Measurements from ENCODE around the gene ZNF100. TPM values are rescaled to one million over a fixed set of nuclear protein-coding genes. Genes with fewer than 3 reads are reported as not detected.

Gene ZNF100
- polyA plus RNA-seq, 3 donors: 2.1 to 10.8 (median 8.6) TPM

DNA sequence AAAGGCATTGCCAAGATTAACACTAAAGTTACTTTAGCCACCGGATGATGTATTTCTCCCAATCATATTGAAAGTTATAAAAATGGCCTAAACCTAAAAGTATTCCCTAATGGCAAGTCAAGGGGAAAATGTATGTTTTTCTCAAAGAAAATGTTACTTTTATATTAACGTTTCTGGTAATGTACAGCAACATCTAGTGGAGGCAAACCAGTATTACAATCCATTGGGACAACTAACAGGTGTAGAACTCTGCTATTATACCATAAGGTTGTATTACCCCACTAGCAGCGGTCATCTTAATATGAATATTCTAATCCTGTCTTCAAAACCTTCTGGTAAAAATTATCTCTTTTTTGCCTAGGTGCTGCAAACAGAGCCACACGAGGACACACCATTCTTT, 69.2 kb downstream of the ZNF100 start:
- Histone ChIP-seq H3K9ac (ENCODE audit: insufficient read depth, low read length, poor library complexity, severe bottlenecking) (no peak overlapping the region), H2AFZ (ENCODE audit: insufficient read depth, low read depth, low read length, poor library complexity, severe bottlenecking) (no peak overlapping the region), H3K9me3 (replicated peaks in 1 of 2; ENCODE audit: control insufficient read depth in 1 of 2, insufficient read depth in 1 of 2, low read length in 2 of 2) (peaks cover 0 to under 1% of the 10 kb centered on the region in 2 donors), H3K36me3 (replicated peaks in 1 of 2; ENCODE audit: control insufficient read depth in 1 of 2, insufficient read depth in 2 of 2, low read length in 2 of 2) (no peaks in the 10 kb centered on the region), H3K4me2 (replicated peaks; ENCODE audit: extremely low read depth, low read length, poor library complexity, severe bottlenecking) (no peak overlapping the region), H3K4me3 (replicated peaks in 1 of 3; ENCODE audit: low read depth in 2 of 3, low read length in 3 of 3) (no peak overlapping the region), H3K4me1 (ENCODE audit: control insufficient read depth in 1 of 2, insufficient read depth in 2 of 2, low read length in 2 of 2) (no peaks in the 10 kb centered on the region), H3K27me3 (ENCODE audit: control insufficient read depth in 2 of 2, insufficient read depth in 2 of 2, low read length in 2 of 2) (no peaks in the 10 kb centered on the region), H4K20me1 (ENCODE audit: insufficient read depth, low read length) (no peaks in the 10 kb centered on the region), H3K79me2 (ENCODE audit: insufficient read depth, low read length) (no peaks in the 10 kb centered on the region), H3K27ac (ENCODE audit: low read depth in 1 of 2, low read length in 2 of 2) (no peak overlapping the region)
- no CpG with 5 or more reads among the region's 4 CpGs for WGBS (ENCODE audit: insufficient coverage)
- Mint-ChIP-seq H3K4me1 (no peaks in the 10 kb centered on the region), H3K27me3 (ENCODE audit: low read depth in 3 of 3) (peaks cover 0 to 5% (median 1%) of the 10 kb centered on the region in 3 donors), H3K27ac (no peak overlapping the region), H3K9me3 (peaks cover 0 to 17% (median 2%) of the 10 kb centered on the region in 7 donors), H3K4me3 (no peak overlapping the region), H3K36me3 (no peaks in the 10 kb centered on the region)
- intact Hi-C loops (cut with micrococcal nuclease): loop anchor here (5.0 kb wide), 2 partner anchors 216 to 496 kb away; no protein-coding TSS in a partner anchor
- peak; percentile 76 for TF ChIP-seq CTCF (IDR thresholded peaks at IDR 0.05)
- DNase-seq: peak; percentile 12 to 42 (median 20)

DNA sequence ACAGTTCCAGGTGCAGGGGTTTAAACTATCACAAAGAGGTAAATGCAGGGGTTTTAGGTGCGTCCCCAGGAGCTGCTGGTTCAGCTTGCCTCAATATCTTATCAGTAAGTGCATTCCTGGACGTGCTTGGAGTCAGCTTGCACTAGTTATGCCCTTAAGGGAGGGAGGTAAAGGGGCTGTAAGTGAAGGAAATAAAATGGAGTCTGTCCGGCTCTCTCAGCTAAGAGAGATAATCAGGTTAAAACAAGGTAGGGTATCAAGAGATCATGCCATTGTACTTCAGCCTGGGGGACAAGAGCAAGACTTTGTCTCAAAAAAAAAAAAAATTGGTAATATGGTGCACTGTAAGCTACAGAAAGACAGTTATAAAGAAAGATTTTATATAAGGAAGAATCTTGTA, 69.7 kb downstream of the ZNF100 start:
- no peak for TF ChIP-seq CTCF (IDR thresholded peaks at IDR 0.05)
- H3K4me3 Mint-ChIP-seq: no peak overlapping the region
- no peaks in the 10 kb centered on the region for H3K36me3 Mint-ChIP-seq
- Histone ChIP-seq H3K9ac (ENCODE audit: insufficient read depth, low read length, poor library complexity, severe bottlenecking) (no peak overlapping the region), H3K36me3 (replicated peaks in 1 of 2; ENCODE audit: control insufficient read depth in 1 of 2, insufficient read depth in 2 of 2, low read length in 2 of 2) (no peaks in the 10 kb centered on the region), H3K79me2 (ENCODE audit: insufficient read depth, low read length) (no peaks in the 10 kb centered on the region), H3K4me2 (replicated peaks; ENCODE audit: extremely low read depth, low read length, poor library complexity, severe bottlenecking) (no peak overlapping the region), H3K27me3 (ENCODE audit: control insufficient read depth in 2 of 2, insufficient read depth in 2 of 2, low read length in 2 of 2) (no peaks in the 10 kb centered on the region), H3K9me3 (replicated peaks in 1 of 2; ENCODE audit: control insufficient read depth in 1 of 2, insufficient read depth in 1 of 2, low read length in 2 of 2) (no peaks in the 10 kb centered on the region), H3K27ac (ENCODE audit: low read depth in 1 of 2, low read length in 2 of 2) (no peak overlapping the region), H3K4me3 (replicated peaks in 1 of 3; ENCODE audit: low read depth in 2 of 3, low read length in 3 of 3) (no peak overlapping the region), H4K20me1 (ENCODE audit: insufficient read depth, low read length) (no peaks in the 10 kb centered on the region), H2AFZ (ENCODE audit: insufficient read depth, low read depth, low read length, poor library complexity, severe bottlenecking) (no peak overlapping the region), H3K4me1 (ENCODE audit: control insufficient read depth in 1 of 2, insufficient read depth in 2 of 2, low read length in 2 of 2) (no peaks in the 10 kb centered on the region)
- 94% methylated on average over 2 of the region's 3 CpGs for WGBS (ENCODE audit: insufficient coverage)
- no peak overlapping the region for H3K27ac Mint-ChIP-seq
- peaks cover 0 to 5% (median 1%) of the 10 kb centered on the region in 3 donors for H3K27me3 Mint-ChIP-seq (ENCODE audit: low read depth in 3 of 3)
- H3K4me1 Mint-ChIP-seq: no peaks in the 10 kb centered on the region
- no peak for DNase-seq
- peaks cover 0 to 18% (median 2%) of the 10 kb centered on the region in 7 donors for H3K9me3 Mint-ChIP-seq
- intact Hi-C loops (cut with micrococcal nuclease): loop anchor here (5.0 kb wide), 2 partner anchors 215 to 495 kb away; no protein-coding TSS in a partner anchor
